DOHH2 (cell line): ENCODE data around the gene SNX9.

ENCODE experiments used
- H3F3A ChIP-seq: fragments of 200-600 bp; sonication (generic), shearing (Covaris generic); 2 replicates; pipeline ENCODE4 v1.6.0; 2016; ENCODE audit warnings: antibody characterized with exemption, mild to moderate bottlenecking; ENCODE audit not compliant: control insufficient read depth, insufficient read depth
- H3K27ac ChIP-seq: fragments of 200-600 bp; sonication (generic); 2 replicates; pipeline ENCODE4 v1.5.1; 2014; ENCODE audit warnings: low read depth, mild to moderate bottlenecking, low read length, moderate library complexity
- H3K27me3 ChIP-seq: fragments of 200-600 bp; sonication (generic); 2 replicates; pipeline ENCODE4 v1.6.1; 2014; ENCODE audit warnings: mild to moderate bottlenecking, low read length, mixed read lengths; ENCODE audit not compliant: control insufficient read depth
- H3K36me3 ChIP-seq: fragments of 200-600 bp; sonication (generic); 2 replicates; pipeline ENCODE4 v1.6.1; 2014; ENCODE audit warnings: mild to moderate bottlenecking, low read length, moderate library complexity, mixed read lengths; ENCODE audit not compliant: control insufficient read depth
- H3K4me1 ChIP-seq: fragments of 200-600 bp; sonication (generic); 2 replicates; pipeline ENCODE4 v1.6.1; 2014; ENCODE audit warnings: mild to moderate bottlenecking, low read length, mixed read lengths; ENCODE audit not compliant: control insufficient read depth
- H3K4me2 ChIP-seq: fragments of 200-600 bp; sonication (generic); 2 replicates; pipeline ENCODE4 v1.6.0; 2014; ENCODE audit warnings: mild to moderate bottlenecking, low read length, moderate library complexity
- H3K4me3 ChIP-seq: fragments of 200-600 bp; sonication (generic); 2 replicates; pipeline ENCODE4 v1.5.1; 2014; ENCODE audit warnings: mild to moderate bottlenecking, low read length, mixed read lengths
- H3K79me2 ChIP-seq: fragments of 200-600 bp; sonication (generic); 2 replicates; pipeline ENCODE4 v1.6.1; 2014; ENCODE audit warnings: mild to moderate bottlenecking, low read length, mixed read lengths; ENCODE audit not compliant: control insufficient read depth
- H3K9me2 ChIP-seq: fragments of 200-600 bp; sonication (generic); replicated peaks from 2 replicates; pipeline ENCODE4 v1.6.1; 2014; ENCODE audit warnings: mild to moderate bottlenecking, low read length, mixed read lengths; ENCODE audit not compliant: control insufficient read depth
- H3K9me3 ChIP-seq: fragments of 200-600 bp; sonication (generic); 2 replicates; pipeline ENCODE4 v1.6.1; 2014; ENCODE audit warnings: antibody characterized with exemption, low read length, mixed read lengths; ENCODE audit not compliant: control insufficient read depth, insufficient read depth
- H4K20me1 ChIP-seq: fragments of 200-600 bp; sonication (generic); 2 replicates; pipeline ENCODE4 v1.6.0; 2014; ENCODE audit warnings: low read depth, mild to moderate bottlenecking, antibody characterized with exemption, low read length, moderate library complexity; ENCODE audit not compliant: control insufficient read depth, insufficient read depth
- EZH2phosphoT487 ChIP-seq: fragments of 200-600 bp; sonication (generic); IDR thresholded peaks from 2 replicates; pipeline ENCODE4 v1.6.1; 2017; ENCODE audit warnings: borderline replicate concordance, mild to moderate bottlenecking, antibody characterized with exemption, low read length, moderate library complexity, mixed read lengths
- TF ChIP-seq, protein P1 (sequence below): fragments of 200-600 bp; sonication (generic); IDR thresholded peaks from one replicate; pipeline ENCODE4 v1.5.1; 2014; ENCODE audit warnings: antibody characterized with exemption, mild to moderate bottlenecking, low read depth, low read length; ENCODE audit not compliant: poor library complexity, severe bottlenecking

Gene SNX9

DNA sequence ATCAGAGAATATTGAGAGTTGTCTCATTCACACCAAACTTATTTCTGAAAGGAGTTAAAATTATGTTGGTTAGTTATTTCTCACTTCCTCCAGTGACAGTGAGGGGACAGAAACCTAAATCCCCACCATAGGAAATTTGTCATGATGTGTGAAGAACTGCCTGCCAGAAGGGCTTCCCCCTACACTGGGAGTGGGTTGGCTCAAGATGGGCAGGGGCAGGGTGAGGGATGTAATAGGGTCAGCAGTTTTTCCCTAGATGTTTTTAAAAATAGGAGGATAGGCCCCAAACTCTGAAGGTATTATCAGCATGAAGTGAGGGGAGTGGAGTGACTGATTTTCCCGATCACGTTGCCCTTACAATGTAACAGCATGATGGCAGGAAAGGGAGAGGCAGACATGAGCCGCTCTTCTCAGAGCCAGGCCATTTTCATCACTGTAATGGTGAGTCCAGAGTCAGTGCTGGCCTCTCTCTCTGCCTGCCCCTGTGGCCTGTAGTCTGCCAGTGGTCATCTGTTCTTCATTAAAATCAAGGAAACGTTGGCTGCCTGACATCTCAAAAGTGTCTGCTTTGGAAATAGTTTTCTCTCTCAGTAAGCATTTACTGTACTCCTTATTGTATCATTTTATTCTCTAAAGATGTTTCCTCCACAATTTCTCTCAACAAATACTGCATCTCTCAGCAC, 98.8 kb downstream of the SNX9 start:
- H3K4me3 ChIP-seq: no peak overlapping the region
- H3K27me3 ChIP-seq: no peaks in the 10 kb centered on the region; the same call in 1 of the 2 replicates
- H3K79me2 ChIP-seq: no peaks in the 10 kb centered on the region
- H3K4me2 ChIP-seq: no peak overlapping the region
- no peaks in the 10 kb centered on the region for H3F3A ChIP-seq
- no peak overlapping the region for H3K27ac ChIP-seq
- H3K9me2 ChIP-seq: no peaks in the 10 kb centered on the region
- no peak for TF ChIP-seq EZH2phosphoT487
- TF ChIP-seq, protein P1, sequence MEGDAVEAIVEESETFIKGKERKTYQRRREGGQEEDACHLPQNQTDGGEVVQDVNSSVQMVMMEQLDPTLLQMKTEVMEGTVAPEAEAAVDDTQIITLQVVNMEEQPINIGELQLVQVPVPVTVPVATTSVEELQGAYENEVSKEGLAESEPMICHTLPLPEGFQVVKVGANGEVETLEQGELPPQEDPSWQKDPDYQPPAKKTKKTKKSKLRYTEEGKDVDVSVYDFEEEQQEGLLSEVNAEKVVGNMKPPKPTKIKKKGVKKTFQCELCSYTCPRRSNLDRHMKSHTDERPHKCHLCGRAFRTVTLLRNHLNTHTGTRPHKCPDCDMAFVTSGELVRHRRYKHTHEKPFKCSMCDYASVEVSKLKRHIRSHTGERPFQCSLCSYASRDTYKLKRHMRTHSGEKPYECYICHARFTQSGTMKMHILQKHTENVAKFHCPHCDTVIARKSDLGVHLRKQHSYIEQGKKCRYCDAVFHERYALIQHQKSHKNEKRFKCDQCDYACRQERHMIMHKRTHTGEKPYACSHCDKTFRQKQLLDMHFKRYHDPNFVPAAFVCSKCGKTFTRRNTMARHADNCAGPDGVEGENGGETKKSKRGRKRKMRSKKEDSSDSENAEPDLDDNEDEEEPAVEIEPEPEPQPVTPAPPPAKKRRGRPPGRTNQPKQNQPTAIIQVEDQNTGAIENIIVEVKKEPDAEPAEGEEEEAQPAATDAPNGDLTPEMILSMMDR: no peak
- H3K36me3 ChIP-seq: no peaks in the 10 kb centered on the region
- H3K9me3 ChIP-seq: no peaks in the 10 kb centered on the region
- no peaks in the 10 kb centered on the region for H4K20me1 ChIP-seq
- no peaks in the 10 kb centered on the region for H3K4me1 ChIP-seq

DNA sequence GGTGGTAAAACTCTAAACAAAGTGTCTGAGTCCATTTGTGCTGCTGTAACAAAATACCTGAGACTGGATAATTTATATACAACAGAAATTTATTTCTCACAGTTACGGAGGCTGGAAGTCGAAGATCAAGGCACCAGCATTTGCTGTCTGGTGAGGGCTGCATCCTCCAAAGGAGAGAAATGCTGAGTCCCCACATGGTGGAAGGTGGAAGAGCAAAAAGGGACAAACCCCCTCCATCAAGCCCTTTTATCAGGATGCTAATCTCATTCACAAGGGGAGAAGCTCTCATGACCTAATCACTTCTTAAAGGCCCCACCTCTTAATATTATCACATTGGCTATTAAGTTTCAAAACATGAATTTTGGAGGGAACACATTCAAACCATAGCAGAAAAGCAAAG, 102.7 kb downstream of the SNX9 start:
- Histone ChIP-seq H3F3A (no peaks in the 10 kb centered on the region), H3K4me2 (no peak overlapping the region), H3K4me3 (no peak overlapping the region), H3K9me2 (no peaks in the 10 kb centered on the region), H3K27ac (no peak overlapping the region), H3K27me3 (peaks cover 4% of the 10 kb centered on the region; the same call in 1 of the 2 replicates), H3K9me3 (no peaks in the 10 kb centered on the region), H3K79me2 (no peaks in the 10 kb centered on the region), H3K4me1 (no peaks in the 10 kb centered on the region), H3K36me3 (no peaks in the 10 kb centered on the region), H4K20me1 (no peaks in the 10 kb centered on the region)
- TF ChIP-seq EZH2phosphoT487: no peak
- TF ChIP-seq, protein P1: no peak

DNA sequence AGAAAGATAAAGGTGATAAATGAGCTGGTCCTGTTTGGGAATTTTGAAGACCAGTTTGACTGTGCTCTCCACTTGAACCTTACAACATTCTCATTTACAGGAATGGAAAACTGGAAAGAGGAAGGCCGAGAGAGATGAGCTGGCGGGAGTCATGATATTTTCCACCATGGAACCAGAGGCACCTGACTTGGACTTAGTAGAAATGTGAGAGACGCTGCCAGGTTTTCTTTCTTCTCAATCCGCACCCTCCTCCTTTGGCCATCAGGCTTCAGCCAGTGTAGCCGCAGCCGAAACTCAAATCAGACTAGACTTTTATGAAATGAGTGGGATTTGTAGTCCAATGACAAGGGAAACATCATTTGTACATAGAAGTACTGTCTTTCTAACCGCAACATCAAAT, 104.0 kb downstream of the SNX9 start:
- TF ChIP-seq, protein P1: no peak
- TF ChIP-seq EZH2phosphoT487: no peak
- H3K9me2 ChIP-seq: no peaks in the 10 kb centered on the region
- H3K4me3 ChIP-seq: no peak overlapping the region
- no peak overlapping the region for H3K27ac ChIP-seq
- peaks cover 4% of the 10 kb centered on the region for H3K27me3 ChIP-seq
- no peaks in the 10 kb centered on the region for H3K79me2 ChIP-seq
- H3F3A ChIP-seq: no peaks in the 10 kb centered on the region
- H3K36me3 ChIP-seq: no peaks in the 10 kb centered on the region
- no peaks in the 10 kb centered on the region for H3K4me1 ChIP-seq
- H4K20me1 ChIP-seq: no peaks in the 10 kb centered on the region
- H3K4me2 ChIP-seq: no peak overlapping the region
- no peaks in the 10 kb centered on the region for H3K9me3 ChIP-seq
